HG03025 (cell line): Measurements from ENCODE around the gene JPH3.

ENCODE experiments used
- ATAC-seq: cut with Tn5 transposase; IDR thresholded peaks from one replicate; pipeline ENCODE4 v1.9.1; 2021; ENCODE audit warnings: mild to moderate bottlenecking, moderate library complexity; ENCODE audit not compliant: unreplicated experiment, low FRiP score

The JPH3 gene

DNA sequence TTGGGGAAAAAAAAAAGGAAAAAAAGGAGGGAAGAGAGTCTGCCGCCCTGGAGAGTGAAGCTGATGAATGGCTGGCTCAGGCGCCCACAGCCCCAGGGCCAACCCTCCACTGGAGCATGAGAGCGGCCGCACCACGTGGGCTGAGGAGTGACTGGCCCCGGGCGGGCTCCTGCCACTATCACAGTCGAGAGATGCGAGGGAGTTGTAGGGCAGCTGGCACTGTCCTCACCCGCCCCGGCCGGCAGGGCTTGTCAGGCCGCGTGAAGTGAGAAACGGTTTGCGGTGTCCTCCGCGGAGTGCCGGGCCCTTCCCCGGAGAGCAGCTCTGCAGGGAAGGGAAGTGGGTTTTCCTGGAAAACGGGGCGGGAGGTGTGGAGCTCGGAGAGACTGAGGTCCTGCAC is 45.9 kb downstream of the JPH3 start:
- no peak for ATAC-seq

DNA sequence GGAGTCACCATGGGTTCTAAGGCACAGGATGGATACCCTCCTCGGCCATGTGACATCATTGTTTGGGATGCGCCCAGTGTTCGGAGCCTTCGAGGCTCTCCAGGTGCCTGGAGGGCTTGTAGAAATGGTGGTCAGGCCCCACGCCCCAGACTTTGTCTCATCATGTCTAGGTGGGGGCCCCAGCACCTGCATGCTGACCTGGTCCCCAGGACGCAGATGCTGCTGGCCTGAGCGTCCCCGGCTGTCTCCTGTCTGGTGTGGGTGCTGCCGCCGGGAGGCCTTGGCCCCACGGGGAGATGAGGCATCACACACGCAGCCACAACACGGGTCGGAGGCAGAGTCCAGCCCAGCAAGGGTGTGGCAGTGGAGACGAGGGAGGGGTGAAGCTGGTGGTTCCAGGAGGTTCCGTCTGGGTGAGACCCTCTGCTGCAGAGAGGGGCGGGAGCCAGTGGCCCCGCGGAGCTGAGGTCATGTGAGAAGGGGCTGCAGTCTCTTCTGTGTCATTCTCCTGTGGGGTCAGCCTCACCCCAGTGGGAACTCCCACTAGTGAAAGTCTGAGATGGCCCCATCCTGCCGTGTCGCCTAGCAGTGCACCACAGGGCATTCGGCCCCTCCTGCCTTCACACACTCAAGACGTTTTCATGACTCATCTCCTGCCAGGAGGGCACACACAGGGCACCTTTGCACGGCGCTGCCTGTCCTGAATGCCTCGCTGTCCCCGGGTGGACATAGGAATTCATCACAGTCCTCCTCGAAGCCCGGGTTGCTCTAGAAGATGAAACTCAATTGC is 46.6 kb downstream of the JPH3 start:
- no peak for ATAC-seq

DNA sequence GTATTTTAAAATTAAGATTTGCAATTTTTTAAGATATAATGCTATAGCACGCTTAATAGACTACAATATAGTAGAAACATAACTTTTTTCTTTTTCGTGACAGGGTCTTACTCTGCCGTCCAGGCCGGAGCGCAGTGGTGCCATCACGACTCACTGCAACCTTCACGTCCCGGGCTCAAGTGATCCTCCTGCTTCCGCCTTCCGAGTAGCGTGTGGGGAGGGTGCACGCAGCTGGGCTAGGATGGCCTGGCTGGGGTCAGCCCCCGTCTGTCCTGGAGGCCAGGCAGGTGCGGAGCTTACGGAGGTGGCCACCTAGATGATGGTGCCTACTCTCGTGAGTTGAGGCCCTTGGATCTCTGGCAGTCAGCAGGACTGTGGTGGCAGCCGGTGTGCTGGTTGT is 50.1 kb downstream of the JPH3 start:
- no peak for ATAC-seq

DNA sequence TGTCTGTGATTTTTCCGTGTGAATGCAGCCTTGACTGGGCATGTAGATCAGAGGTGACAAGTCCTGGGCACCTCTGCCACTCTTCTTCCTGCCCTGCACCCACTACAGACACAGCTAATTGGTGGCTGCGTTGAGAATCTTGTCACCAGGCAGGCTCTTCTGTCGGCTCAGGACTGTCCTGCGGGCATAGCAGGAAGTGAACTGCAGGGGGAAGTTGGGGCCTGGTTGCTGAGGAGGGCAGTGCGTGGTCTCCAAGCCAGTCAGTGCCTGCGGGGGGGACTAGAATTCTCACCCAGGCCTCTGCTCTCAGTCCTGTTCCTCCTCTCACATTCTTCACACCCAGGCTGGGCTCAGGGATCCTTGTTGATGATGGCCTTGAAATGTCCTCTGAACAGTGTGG is 50.5 kb downstream of the JPH3 start:
- no peak for ATAC-seq

DNA sequence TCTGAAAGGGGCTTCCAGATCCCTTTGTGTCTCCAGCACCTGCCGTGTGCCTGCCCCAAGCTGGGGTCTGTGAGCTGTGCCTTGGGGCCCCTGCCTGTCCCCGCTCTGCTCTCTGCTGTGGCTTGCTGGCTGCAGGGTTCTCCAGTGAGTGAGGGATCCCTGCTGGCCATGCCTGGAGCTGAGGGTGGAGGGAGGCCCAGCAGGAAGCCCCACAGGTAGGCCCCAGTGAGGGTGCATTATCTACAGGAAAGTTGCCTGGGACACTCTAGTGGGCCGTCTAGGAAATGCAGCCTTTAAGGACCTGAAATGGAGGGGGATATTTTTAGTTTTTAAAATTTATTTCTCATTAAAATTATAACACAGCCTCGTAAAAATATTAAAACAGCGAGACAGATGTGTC is 50.9 kb downstream of the JPH3 start:
- ATAC-seq, result no peak

DNA sequence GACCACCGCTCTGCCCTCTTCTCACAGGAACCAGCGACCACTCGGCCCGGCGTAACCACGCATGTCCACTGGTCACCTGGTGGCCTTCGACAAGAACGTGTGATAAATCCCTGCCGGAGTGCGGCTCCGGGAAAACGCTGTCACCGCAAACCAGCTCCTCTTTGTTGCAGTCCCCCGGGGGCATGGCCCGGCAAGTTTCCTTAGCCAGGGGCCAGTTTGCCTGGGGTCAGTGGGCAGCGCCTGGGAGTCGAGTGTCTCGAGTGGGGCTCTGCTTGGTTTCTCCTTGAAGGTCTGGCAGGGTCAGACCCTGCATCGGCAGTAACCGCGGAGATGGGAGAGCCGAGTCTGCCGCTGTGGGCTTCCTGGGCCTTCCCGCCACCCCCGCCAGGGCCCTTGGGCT is 52.5 kb downstream of the JPH3 start:
- no peak for ATAC-seq

DNA sequence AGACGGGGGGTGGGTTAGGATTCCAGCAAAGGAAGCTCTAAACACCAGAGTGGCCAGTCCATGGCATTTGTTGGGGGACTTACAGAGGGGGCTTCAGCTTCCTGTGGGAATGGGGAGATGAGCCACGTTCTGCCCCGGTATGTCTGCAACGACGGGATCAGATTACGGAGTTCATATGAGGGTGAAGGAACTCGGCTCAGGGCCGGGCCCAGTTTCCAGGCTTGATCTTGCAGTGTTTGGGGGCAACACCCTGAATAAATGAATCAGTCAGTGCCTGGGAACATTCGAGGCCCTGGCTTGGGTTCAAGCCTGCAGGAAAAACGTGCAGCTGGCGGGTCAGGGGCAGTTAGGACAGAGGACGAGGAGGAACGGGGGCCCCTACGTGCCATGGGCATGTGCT is 54.0 kb downstream of the JPH3 start:
- ATAC-seq, result no peak

DNA sequence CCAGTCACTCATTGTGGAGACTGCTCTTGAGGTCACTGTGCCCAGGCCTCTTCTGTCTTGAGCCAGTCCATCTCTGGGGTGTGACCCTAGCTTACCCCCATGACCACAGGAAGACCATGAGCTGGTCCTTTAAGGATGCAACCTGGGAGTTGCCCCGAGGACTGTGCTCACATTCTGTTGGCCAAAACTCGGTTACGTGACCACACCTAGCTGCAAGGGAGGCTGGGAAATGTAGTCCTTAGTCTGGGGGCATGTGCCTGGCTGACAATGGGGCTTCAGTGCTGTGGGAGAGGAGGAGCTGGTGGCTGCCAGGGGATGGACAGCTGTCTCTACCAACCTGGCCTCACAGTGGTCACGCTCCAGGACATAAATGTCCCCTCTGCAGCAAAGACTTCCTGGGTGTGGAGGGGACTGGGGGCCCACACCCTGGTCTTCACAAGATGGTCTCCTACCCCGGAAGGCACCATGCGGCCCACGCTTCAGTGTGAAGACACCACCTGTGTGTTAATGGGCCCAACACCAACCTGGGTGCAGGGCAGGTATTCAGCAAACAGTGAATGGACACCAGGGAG is 55.4 kb downstream of the JPH3 start:
- ATAC-seq, result no peak

DNA sequence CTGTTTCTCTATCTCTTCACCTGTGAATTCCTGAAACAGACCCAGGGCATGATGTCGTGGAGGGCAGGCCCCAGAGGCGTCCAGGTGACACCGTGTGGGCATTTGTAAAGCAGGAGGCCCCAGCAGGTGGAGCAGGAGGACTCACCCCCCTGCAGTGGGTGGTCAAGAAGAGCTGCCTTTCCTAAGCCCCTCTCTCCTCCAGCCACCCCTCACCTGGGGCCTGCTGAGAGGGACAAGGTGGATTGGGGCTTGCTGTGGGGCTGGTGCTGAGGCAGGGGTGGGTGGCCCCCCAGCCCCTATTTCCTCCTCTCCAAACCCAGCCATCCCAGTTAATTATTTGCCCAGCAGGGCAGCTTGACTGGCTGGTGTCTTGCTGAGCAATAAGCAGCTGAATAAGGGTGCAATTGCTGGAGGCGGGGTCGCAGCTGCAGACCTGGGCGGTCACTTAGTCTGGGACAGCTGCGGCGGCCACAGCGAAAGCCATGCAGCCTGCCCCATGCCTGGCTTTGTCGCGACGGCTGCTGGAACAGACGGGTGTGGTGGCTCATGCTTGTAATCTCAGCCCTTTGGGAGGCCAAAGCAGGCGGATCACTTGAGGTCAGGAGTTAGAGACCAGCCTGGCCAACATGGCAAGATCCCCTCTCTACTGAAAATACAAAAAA is 56.4 kb downstream of the JPH3 start:
- ATAC-seq, result no peak

DNA sequence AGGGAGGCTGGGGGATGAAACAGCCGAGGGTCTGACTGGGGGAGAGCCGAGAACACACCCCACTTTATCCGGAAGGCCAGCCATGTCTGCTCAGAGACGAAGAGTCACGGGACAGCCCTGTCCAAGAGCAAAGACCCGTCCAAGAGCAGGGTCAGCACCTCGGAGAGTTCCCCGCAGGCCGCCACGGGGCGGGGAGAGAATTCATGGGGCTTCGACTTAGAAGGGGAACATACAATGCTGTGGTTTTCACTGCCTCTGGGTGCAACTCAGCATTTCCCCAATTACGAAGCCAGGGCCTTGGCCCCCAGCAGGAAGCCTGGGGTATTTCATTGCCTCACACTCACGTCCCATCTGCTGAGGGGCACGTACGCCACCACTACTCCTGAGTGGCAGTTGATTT is 59.3 kb downstream of the JPH3 start:
- ATAC-seq, result no peak

DNA sequence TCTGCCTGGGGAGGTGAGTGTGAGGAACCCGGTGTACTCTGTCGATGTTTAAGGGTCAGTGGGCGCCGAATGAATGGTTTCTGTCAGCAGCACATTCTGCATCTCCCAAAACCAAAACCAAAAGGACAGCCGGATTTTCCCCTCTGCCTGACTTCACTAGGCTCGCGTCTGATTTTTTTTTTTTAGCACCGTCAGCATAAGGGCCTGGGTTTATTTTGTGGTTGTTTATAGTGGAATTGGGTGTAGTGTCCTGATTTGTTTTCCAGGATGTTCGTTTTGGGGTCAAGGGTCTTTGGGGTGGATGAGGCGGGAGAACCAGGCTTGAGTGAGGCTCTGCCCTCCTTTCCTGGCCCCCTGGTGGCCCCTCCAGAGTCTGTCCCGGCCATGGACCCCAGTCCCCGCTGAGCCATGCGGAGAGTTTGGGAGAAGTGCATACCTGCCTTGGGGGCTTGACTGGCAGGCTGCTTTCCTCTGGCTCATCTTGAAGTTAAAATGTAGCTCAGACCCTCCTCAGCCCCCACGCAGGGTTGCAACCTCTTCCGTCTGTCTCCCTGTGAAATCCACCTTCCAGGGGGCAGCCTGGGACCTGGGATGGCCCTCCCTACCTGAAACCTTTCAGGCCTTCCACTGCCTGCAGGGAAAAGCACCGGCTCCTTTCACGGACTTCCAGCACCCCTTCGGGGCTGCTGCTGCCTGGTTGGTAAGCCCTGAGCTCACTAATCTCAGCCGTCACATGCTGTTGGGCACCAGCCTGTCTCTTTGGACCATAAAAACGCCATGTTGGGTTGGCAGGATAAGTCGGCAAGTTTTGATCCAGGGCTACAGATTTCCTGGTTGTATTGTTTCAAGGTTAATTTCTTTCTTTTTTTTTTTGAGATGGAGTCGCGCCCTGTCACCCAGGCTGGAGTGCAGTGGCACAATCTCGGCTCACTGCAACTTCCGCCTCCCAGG is 60.2 kb downstream of the JPH3 start:
- ATAC-seq, result no peak

DNA sequence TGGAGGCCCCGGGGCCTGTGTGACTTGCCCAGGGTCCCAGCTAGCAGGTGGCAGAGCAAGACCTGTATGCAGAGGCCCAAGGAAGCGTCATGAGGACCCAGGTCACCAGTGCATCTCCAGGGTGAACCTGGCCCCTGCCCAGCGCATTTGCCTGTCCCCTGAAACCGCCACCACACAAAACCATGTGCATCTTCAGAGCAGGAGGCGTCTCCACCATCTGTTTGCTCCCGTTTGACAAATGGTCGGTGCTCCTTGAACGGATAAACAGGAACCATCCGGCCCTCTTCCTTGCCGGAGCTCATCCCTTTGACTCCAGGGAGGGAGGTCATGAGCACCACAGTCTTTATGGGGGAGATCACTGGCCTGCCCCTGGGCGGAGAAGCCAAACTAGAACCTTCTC is 62.5 kb downstream of the JPH3 start:
- ATAC-seq, result no peak

DNA sequence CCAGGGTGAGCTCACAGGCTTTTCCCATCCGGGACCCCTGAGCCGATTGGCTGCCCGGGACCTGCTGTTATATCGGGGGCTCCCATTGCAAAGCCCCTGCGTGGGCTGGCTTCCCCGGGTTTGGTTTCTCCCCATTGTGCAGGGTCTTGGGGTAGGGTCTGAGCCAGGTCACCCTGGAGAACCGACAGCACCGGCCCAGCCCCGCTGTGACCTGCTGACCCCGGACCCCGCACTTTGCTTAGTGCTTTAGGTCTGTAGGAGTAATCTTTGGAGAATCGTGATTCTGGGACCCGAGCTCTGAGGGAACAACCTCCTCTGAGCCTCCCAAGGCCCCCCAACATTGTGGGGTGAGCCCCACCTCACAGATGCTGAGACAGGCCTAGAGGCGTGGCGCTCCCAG is 62.9 kb downstream of the JPH3 start:
- ATAC-seq, result no peak

DNA sequence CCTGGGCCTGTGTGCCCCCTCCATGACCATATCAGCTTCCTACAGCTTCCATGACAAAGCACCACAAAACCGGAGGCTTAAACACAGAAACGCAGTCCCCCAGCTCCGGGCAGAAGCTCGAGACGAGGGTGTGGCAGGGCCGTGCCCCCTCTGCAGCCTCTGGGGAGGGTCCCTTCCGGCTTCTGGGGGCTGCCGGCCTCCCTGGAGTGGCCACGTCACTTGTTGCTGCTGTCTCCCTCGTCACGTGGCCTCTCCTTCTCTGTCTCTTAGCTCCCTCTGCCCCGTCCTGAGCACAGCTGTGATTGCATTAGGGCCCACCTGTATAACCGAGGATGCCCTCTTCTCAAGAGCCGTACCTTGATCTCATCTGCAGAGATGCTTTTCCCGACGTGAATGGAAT is 64.6 kb downstream of the JPH3 start:
- no peak for ATAC-seq

DNA sequence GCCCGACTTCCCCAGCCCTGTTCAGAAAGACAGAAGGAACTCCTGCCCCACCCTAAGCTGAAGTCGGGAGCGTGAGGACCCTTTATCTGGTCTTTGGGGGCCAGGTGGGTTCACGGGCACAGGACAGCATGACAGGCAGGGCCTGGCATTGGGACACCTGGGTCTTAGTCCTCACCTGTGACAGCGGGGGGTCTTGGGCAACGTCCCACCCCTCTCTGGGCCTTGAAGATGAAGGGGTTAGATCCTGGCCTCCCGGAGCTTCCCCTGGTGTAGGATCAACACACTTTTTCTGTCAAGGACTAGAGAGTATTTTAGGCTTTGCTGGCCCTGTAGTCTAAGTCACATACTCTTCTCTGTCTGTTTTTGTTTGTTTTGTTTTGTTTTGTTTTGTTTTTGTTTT is 65.1 kb downstream of the JPH3 start:
- ATAC-seq, result no peak

DNA sequence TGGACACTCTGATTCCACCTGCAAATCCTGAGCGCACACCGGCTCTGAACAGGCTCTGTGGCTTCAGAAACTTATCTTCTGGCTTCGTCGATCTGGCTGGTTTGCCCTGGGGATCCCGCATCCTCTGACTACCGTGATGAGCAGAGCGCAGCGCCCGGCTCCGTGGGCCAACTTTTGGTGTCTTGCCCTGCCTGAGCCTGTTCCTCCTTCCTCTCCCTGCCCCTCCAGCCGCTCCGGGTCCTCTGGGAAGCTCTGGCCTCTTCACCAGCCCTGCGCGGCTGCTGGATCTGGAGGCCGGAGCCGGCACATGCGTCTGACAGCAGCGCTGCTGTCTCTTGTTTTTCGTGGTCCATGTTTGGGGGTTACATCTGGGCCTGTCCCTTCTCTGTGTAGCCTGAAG is 65.6 kb downstream of the JPH3 start:
- ATAC-seq, result no peak

DNA sequence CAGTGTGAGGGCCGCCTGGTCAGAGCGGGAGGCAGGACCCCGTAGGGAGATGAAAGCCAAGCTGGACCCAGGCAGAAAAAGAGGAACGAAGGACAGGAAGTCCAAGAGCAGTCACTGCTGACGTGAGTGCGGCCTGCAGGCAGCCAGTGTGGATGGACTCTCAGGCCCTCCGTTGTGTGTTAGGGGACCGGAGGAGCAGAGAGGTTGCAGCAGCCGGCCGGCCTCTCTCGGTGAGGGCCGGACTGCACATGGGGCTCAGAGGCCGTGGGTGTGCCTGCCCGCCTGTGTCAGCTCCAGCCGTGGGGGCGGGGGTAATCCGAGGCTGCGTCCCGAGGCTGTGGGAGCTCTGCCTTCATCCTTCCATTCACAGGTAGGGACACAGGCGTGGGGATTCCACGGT is 67.4 kb downstream of the JPH3 start:
- ATAC-seq, result no peak

DNA sequence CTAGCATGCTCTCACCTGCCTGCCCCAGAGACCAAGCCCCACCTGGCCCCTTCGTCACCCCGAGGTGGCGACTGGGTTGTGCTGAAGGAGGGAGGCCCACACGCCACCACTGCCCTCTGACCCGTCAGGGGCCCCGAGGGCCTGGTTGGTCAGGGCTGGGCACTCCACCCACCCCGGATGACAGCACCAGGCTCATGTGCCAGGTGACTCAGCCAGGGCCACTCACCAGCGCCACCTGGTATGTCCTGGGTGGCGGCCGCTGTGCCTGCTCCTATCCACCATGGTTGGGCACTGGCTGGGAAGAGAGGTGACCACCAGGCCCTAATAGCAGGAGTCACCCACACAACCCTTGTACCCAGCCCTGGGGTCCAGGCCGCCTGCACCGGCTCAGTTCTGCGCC is 68.9 kb downstream of the JPH3 start:
- no peak for ATAC-seq

DNA sequence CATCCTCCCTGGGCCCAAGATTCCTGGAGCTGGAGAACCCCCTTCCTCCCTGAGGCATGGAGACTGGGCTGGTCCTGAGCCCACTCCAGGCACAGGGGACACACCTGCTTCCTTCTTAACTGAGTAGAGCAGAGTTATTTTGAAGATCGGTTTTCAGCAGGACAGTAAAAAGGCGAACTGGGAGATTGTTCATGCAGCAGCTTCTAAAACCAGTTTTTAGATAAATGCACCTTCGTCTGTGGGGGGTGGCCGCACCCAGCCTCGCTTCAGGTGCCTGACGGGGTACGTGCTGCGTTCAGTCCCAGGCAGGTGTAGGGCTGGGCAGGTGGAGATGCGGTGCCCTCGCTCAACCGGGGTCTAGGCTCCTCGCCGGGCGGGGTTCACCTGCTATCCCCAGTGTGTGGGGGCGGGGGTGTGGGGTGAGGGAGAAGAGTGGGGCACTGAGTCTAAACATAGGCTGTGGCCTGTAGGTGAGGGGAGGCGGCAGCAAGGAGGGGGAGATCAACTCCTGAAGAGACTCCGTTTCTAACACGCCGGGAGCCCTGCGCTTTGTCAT is 69.5 kb downstream of the JPH3 start:
- no peak for ATAC-seq

DNA sequence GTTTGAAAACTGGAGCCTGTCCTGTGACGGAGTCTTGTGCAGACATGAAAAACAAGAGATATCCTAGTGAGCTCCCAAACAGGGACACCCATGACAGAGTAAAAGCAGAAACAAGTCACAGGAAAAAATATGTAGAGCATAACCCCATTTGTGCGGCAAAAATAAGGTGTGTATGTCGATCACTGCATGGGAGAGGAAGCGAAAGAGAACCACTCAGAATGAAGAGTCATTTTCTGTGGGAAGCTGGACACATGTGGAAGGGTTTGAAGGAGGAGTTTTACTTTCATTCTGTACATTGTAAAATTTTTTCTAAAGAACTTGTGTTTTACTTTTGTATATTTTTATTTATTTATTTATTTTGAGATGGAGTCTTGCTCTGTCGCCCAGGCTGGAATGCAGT is 72.1 kb downstream of the JPH3 start:
- ATAC-seq, result no peak
